Subcutaneous abdominal adipose tissue (tissue), 5 donors: ENCODE results near the gene CPT1B.
"Not testable (repeated sequence)": the region's sequence is repeated elsewhere in the genome, so short reads cannot be mapped to it uniquely, and the experiment has no call there.

ENCODE experiments used
- H3K27ac ChIP-seq: one replicate; pipeline ENCODE4 v1.7.0; 2013; ENCODE audit warnings: low read depth, mild to moderate bottlenecking, inconsistent platforms, low read length, moderate library complexity
- H3K27me3 ChIP-seq, 5 donors: one replicate each; pipeline ENCODE4 v1.7.0; 2013; ENCODE audit warnings: low read length in 5 of 5, inconsistent platforms in 1 of 5; ENCODE audit not compliant: control insufficient read depth in 5 of 5, insufficient read depth in 4 of 5
- H3K36me3 ChIP-seq, 5 donors: one replicate each; pipeline ENCODE4 v1.7.0; 2013; ENCODE audit warnings: low read length in 5 of 5; ENCODE audit not compliant: control insufficient read depth in 5 of 5, insufficient read depth in 5 of 5
- H3K4me1 ChIP-seq, 5 donors: one replicate each; pipeline ENCODE4 v1.7.0; 2013; ENCODE audit warnings: low read length in 5 of 5, mild to moderate bottlenecking in 3 of 5, moderate library complexity in 1 of 5; ENCODE audit not compliant: control insufficient read depth in 5 of 5, insufficient read depth in 5 of 5
- H3K4me3 ChIP-seq, 5 donors: one replicate each; pipeline ENCODE4 v1.7.0; 2013; ENCODE audit warnings: low read length in 5 of 5, low read depth in 1 of 5
- H3K9ac ChIP-seq, 5 donors: one replicate each; pipeline ENCODE4 v1.7.0; 2013; ENCODE audit warnings: low read length in 5 of 5, mild to moderate bottlenecking in 4 of 5, moderate library complexity in 3 of 5
- H3K9me3 ChIP-seq, 5 donors: one replicate each; pipeline ENCODE4 v1.7.0; 2013; ENCODE audit warnings: low read length in 5 of 5; ENCODE audit not compliant: control insufficient read depth in 5 of 5
- donor health status: healthy.
- donor health status: healthy.
- donor health status: healthy.
- donor health status: healthy.
- donor health status: healthy.

CPT1B gene

GRCh38 chr22:50621356-50621880, 43.2 kb upstream of the CPT1B start:
- Histone ChIP-seq H3K9ac (no peak overlapping the region), H3K4me1 (peaks cover 0 to 42% (median 35%) of the 10 kb centered on the region in 5 donors), H3K9me3 (no peaks in the 10 kb centered on the region), H3K27me3 (peaks cover 0 to 4% (median 0%) of the 10 kb centered on the region in 5 donors), H3K4me3 (peak overlapping the region in 4 of 5 donors; percentile 34 to 54 (median 50)), H3K27ac (no peak overlapping the region), H3K36me3 (peaks cover 0 to 17% (median 6%) of the 10 kb centered on the region in 5 donors)

- Histone ChIP-seq H3K27ac (no peak overlapping the region), H3K4me1 (peaks cover 0 to 35% (median 33%) of the 10 kb centered on the region in 5 donors), H3K4me3 (peak overlapping the region in 4 of 5 donors; percentile 34 to 54 (median 50)), H3K27me3 (peaks cover 0 to 4% (median 0%) of the 10 kb centered on the region in 5 donors), H3K36me3 (peaks cover 0 to 12% (median 6%) of the 10 kb centered on the region in 5 donors), H3K9ac (no peak overlapping the region), H3K9me3 (no peaks in the 10 kb centered on the region)
Observed at GRCh38 chr22:50620593-50621355, 42.5 kb upstream of the CPT1B start.

GRCh38 chr22:50614296-50614695, 36.1 kb upstream of the CPT1B start:
- not testable (repeated sequence) for H3K27ac ChIP-seq, H3K9me3 ChIP-seq, H3K9ac ChIP-seq, H3K36me3 ChIP-seq, H3K27me3 ChIP-seq, H3K4me3 ChIP-seq
- peaks cover 0 to 13% (median 0%) of the 10 kb centered on the region in 5 donors for H3K4me1 ChIP-seq

GRCh38 chr22:50613291-50613981, 35.2 kb upstream of the CPT1B start:
- H3K9ac ChIP-seq: no peak overlapping the region
- no peak overlapping the region for H3K4me3 ChIP-seq
- no peak overlapping the region for H3K27ac ChIP-seq
- H3K36me3 ChIP-seq: no peaks in the 10 kb centered on the region
- peaks cover 0 to 11% (median 10%) of the 10 kb centered on the region in 5 donors for H3K27me3 ChIP-seq
- no peaks in the 10 kb centered on the region for H3K9me3 ChIP-seq
- peaks cover 0 to 13% (median 0%) of the 10 kb centered on the region in 5 donors for H3K4me1 ChIP-seq

- Histone ChIP-seq H3K4me3 (no peak overlapping the region), H3K4me1 (peaks cover 0 to 13% (median 0%) of the 10 kb centered on the region in 5 donors), H3K9me3 (no peaks in the 10 kb centered on the region), H3K27ac (no peak overlapping the region), H3K9ac (no peak overlapping the region), H3K27me3 (peaks cover 0 to 16% (median 13%) of the 10 kb centered on the region in 5 donors), H3K36me3 (no peaks in the 10 kb centered on the region)
Observed at GRCh38 chr22:50612528-50613221, 34.4 kb upstream of the CPT1B start.

GRCh38 chr22:50612168-50612527, 33.9 kb upstream of the CPT1B start:
- Histone ChIP-seq H3K27ac (no peak overlapping the region), H3K4me1 (peaks cover 0 to 13% (median 0%) of the 10 kb centered on the region in 5 donors), H3K9me3 (no peaks in the 10 kb centered on the region), H3K27me3 (peaks cover 3 to 21% (median 18%) of the 10 kb centered on the region in 5 donors), H3K36me3 (no peaks in the 10 kb centered on the region), H3K9ac (no peak overlapping the region), H3K4me3 (no peak overlapping the region)

GRCh38 chr22:50611341-50612060, 33.3 kb upstream of the CPT1B start:
- Histone ChIP-seq H3K9me3 (no peaks in the 10 kb centered on the region), H3K27ac (no peak overlapping the region), H3K36me3 (no peaks in the 10 kb centered on the region), H3K27me3 (peaks cover 6 to 24% (median 18%) of the 10 kb centered on the region in 5 donors), H3K4me1 (peaks cover 0 to 13% (median 0%) of the 10 kb centered on the region in 5 donors), H3K9ac (no peak overlapping the region), H3K4me3 (no peak overlapping the region)

- Histone ChIP-seq H3K4me3 (no peak overlapping the region), H3K4me1 (peaks cover 0 to 13% (median 0%) of the 10 kb centered on the region in 5 donors), H3K27me3 (peaks cover 7 to 32% (median 24%) of the 10 kb centered on the region in 5 donors), H3K27ac (no peak overlapping the region), H3K9me3 (no peaks in the 10 kb centered on the region), H3K9ac (no peak overlapping the region), H3K36me3 (no peaks in the 10 kb centered on the region)
Observed at GRCh38 chr22:50610581-50610980, 32.4 kb upstream of the CPT1B start.

GRCh38 chr22:50610041-50610451, 31.8 kb upstream of the CPT1B start:
- Histone ChIP-seq H3K4me3 (no peak overlapping the region), H3K27ac (no peak overlapping the region), H3K4me1 (peaks cover 0 to 13% (median 0%) of the 10 kb centered on the region in 5 donors), H3K27me3 (peaks cover 13 to 38% (median 30%) of the 10 kb centered on the region in 5 donors), H3K9ac (no peak overlapping the region), H3K36me3 (no peaks in the 10 kb centered on the region), H3K9me3 (no peaks in the 10 kb centered on the region)
